NT2/D1 (cell line): ENCODE results near the gene PPP3R1.

ENCODE experiments used
- SUZ12 ChIP-seq: IDR thresholded peaks from 2 replicates; pipeline ENCODE4 v1.6.1; 2011; ENCODE audit not compliant: insufficient read length, insufficient read depth; ENCODE audit errors: extremely low read depth
- YY1 ChIP-seq: IDR thresholded peaks from 2 replicates; pipeline ENCODE4 v1.6.1; 2011; ENCODE audit not compliant: insufficient read length, insufficient read depth

GRCh38 chr2:68235090-68235489, 17.2 kb downstream of the PPP3R1 start:
- TF ChIP-seq YY1, result no peak
- no peak for TF ChIP-seq SUZ12
